HG02571 (cell line): ENCODE measurements around the gene GUCY2C.

ENCODE experiments used
- ATAC-seq: cut with Tn5 transposase; IDR thresholded peaks from one replicate; pipeline ENCODE4 v1.9.1; 2021; ENCODE audit warnings: mild to moderate bottlenecking, moderate library complexity; ENCODE audit not compliant: unreplicated experiment

The GUCY2C gene

DNA sequence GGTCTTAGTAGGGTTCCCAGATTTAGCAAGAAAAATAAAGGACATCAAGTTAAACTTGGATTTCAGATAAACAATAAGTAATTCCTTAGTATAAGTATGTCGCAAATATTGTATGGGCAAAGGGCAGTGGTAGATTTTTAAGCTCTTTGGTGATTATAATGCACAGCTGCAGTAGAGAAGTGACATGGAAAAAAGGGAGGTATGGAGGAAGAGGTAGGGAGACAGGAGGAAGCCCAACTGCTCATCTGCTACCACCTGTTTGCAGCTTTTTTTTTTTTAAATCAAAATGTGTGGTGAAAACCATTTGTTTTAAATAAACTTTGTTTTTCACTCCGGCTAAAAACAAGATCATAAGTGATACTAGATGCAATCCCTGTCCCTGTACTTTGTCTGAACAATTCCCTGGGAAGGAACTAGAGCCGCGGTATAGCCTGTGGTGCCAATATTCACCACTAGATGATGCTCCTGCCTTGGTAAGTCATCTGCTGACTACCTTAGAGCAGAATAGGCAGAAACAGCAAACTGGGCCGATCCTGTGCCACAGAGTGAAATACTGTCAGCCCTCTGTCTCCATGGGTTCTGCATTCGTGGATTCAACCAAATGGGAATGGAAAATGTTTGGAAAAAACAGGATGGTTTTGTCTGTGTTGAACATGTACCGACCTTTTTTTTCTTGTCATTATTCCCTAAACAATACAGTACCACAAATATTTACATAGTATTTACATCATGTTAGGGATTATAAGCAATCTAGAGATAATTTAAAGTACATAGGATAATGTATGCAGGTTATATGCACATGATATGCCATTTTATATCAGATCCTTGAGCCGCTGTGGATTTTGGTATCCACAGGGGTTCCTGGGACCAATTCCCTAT lies 66.3 kb downstream of the GUCY2C start:
- ATAC-seq = peak; percentile 99

DNA sequence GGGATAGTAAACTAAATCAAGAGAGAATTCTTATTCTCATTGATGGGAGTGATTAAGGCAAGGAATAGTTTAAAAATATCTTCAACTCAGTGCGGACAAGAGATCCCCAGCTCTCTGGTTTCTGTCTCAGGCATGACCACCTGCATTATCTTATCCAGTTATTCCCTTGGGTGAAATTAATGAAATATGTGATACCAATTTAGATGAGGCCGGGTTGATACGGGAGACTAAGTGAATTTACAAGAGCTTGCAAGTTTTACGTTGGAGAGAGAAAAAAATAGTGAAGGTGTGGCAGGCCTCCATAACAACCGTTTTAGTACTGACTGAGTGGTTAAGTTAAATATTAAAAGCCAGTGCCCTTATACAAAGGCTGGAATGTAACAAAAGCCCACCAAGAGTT lies 67.6 kb downstream of the GUCY2C start:
- ATAC-seq = no peak

DNA sequence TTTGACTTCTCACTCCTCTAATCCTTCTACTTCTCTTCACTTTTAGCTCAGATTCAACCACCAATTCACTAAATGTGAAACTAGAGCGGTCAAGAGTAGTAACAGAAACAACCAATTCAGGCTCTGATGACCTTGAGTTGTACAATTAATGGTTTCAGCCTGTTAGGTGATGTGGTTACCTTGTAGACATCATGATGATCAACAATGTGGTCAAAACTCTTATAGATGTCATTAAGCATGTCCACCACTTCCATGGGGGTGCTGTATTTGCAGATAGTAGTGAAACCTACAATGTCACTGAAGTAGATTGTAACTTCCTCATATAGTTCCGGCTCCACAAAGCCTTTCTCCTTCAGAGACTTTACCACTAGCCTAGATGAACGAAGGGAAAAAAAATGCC lies 74.6 kb downstream of the GUCY2C start:
- no peak for ATAC-seq

DNA sequence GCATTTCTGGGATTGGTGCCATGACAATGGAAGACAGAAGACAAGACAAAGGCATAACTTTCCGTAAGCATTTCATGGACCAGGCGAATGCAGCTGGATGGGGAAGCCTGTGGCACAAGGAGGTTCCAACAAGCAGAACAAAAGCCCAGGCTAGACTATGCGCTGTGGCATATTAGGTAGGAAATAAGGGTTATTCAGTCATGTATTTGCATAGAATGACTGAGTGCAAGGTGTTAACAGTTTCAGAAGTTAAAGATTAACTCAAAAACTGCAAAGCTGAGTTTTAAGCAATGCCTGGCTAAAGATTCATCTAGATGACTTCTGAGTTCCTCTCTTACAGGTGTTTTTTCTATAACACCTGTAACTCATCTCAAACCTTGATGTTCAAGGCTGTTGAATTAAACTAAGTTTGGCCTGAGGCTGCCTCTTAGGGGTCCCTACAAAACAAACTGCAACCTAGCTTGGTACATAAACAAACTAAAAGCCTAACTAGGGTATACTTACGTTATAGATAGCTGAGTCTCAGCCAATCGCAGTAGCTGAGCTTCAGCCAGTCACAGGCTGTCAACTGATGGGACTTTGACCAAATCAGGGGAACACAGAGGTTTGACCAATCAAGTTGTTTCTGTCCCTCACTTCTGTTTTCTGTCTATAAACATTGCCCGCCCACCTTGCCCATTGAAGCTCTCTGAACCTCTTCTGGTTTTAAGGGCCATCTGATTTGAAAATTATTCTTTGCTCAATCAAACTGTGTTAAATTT lies 76.5 kb downstream of the GUCY2C start:
- no peak for ATAC-seq

DNA sequence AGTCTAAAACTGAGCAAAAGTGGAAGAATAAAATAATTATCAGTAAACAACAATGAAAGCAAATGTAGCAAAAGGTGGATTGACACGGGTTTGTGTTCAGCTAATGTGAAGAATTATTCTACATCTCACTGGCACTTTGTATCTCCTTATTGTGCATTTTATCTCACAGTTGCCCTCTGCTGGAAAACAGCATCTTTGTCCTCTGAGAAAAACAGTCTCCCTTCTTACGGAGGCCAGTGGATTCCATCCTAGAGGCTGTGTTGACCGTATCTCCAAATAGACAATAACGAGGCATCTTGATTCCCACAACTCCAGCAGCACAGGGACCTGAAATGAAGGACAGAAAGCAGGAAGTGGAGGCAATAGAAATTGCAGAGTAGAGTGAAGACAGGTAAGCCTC lies 77.4 kb downstream of the GUCY2C start:
- ATAC-seq = no peak

DNA sequence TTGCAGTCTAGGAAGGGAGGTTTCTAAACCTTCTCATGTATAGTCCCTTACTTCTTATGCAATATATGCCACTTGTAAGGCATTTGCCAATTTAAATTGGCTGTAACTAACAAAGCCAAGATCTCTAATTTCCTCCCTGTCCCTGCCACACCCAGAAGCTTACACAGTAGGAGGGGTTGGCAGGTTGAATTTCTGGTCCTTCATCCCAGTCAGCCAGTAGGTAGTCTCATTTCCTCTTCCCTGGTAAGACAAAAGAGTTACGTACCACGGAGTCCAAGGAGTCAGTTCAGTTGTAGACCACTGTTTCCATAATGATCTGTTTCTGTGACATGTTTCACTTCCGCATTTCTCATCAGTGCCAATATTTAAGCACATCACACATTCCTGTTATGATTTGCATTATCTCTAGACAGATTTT lies 81.7 kb downstream of the GUCY2C start:
- no peak for ATAC-seq

DNA sequence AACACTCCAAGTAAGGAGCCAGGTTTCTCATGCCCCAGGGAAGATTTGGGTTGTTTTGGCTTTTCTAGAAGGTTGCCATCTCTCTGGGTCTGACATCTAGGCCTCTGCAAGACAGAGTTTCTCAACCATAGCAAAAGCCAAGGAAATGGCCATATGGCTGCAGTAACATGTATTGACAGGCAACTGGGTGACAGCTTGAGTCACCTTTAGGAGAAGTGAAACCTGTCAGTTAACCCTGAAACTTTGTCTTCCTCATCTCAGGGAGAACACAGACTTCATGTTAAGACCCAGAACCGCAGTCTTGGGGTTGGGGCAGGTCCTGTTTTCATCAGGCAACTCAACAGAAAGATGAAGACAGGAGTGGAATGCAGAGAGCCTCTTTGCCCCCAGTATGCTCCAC lies 82.7 kb downstream of the GUCY2C start:
- ATAC-seq = peak; percentile 94

DNA sequence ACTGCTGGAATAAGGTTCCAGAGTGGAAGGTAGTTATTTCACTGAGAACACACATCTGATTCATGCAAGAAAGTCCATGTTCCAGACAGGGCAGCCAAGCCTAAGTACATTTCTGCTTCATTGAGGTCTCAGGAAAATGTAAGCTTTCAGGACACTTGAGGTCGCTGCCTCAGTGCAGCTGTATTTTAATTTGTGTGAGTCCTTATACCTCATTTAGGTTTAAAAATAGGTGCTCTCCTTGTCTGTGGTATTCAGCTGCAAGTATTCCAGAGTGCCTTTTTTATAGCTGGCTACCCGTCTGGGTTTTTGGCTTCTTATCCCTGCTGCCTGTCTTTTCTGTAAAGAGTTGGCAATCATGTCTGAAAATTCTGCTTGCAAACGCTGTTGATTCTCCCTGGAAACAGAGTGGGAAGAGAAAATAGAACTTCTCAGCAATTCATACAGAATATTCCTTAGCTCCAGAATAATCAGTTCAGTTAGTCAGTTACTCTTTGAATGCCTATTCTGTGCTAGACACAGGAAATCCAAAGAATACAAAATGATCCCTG lies 83.4 kb downstream of the GUCY2C start:
- ATAC-seq = no peak

DNA sequence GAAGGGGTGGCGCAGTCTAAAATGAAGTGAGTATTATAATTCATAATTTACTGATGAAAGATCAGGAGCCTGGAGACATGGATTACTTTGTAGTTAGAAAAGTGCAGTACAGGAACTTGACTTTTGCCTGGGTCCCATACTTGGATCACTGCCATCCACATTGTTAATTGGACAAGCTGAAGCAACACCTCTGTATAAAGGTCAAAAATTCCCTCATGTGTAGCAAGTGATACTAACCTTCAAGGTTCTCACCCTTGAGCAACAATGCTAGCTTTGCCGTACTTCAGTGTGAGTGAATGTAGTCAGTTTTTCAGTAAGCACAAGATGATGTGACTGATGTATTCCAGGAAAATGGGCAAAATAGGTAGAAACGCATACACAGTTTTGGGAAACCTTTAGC lies 84.1 kb downstream of the GUCY2C start:
- ATAC-seq = no peak

DNA sequence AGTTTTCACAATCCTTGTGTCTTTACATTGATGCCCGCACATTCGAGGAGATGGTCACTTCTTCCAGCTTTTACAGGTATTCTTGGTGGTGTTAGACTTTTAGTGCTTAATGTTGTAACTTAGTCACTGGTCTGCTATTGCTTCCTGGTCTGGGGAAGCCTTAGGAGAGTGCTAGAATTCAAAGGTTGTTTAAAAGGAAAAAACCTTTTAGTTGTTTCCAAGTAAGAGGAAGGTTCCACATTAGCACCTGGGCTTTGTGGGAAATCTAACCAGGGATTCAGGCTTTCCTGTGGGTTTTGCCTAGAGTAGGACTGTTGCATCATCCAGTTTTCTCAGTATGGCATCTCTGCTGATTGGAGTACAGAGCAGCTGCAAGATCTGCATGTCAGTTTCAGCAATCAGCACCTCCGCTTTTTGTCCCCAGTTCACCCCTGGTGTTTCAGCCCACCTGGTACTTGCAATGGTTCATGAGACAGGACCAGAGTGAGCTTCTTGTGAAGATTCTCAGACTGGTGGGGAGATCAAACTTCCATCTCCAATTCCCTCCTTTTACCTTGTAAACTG lies 84.7 kb downstream of the GUCY2C start:
- ATAC-seq = no peak

DNA sequence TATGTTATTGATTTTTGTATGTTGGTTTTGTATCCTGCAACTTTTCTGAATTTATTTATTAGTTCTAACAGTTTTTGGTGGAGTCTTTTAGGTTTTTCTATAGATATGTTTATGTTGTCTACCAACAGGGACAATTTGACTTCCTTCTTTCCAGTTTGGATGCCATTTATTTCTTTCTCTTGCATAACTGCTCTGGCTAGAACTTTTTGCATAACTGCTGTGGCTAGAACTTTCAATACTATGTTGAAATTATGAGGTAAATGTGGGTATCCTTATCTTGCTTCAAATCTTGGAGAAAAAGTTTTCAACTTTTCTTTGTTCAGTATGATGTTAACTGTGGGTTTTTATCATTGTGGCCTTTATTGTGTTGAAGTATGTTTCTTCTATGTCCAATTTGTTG lies 88.8 kb downstream of the GUCY2C start:
- no peak for ATAC-seq

DNA sequence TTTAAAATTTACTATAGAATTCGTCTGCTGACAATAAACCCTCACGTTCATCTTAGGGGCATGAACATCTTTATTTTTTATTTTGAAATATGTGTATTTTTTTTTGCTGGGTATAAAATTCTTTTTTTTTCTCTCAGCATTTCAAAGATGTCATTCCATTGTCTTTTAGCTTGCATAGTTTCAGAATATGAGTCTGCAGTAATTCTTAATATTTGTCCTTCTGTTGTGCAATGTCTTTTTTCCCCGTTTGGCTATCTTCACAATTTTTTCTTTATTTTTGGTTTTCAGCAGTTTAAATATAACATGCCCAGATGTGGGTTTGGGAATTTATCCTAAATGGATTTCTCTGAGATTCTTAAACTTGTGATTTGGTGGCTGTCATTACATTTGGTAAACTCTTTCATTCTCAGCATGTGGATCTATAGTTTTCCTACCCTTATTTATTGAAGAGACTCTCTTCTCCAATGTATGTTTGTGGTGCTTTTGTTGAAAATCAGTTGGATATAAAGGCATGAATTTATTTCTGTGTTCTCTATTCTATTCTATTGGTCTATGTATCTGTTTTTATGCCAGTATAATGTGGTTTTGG lies 90.9 kb downstream of the GUCY2C start:
- ATAC-seq = no peak

DNA sequence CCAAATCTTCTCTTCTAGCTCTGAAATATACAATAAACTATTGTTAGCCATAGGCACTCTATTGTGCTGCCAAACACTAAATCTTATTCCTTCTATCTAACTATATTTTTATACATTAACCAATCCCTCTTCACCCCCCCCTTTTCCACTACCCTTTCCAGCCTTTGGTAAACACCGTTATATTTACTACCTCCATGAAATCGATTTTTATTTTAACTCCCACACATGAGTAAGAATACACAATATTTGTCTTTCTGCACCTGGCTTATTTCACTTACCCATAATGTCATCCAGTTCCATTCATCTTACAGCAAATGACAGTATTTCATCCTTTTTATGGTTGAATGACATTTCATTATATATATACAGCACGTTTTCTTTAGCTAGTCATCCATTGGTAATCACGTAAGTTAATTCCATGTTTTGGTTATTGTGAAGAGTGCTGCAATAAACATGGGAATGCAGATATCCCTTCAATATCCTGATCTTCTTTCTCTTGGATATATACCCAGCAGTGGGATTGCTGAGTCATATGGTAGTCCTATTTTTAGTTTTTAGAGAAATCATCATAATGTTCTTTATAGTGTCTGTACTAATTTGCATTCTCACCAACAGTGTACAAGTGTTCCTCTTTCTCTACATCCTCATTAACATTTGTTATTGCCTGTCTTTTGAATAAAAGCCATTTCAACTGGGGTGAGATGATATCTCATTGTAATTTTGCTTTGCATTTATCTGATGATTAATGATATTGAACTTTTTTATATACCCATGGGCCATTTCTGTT lies 94.5 kb downstream of the GUCY2C start:
- ATAC-seq = no peak

DNA sequence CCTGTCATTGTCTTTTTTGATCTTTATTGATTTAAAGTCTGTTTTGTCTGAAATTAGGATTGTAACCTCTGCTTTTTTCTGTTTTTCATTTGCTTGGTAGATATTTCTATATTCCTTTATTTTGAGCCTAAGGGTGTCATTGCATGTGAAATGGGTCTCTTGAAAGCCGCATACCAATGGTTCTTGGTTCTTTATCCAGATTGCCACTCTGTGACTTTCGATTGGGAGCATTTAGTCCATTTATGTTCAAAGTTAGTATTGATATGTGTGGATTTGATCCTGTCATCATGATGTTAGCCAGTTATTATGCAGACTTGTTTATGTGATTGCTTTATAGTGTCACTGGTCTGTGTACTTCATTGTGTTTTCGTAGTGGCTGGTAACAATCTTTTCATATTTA lies 98.9 kb downstream of the GUCY2C start:
- ATAC-seq = no peak

DNA sequence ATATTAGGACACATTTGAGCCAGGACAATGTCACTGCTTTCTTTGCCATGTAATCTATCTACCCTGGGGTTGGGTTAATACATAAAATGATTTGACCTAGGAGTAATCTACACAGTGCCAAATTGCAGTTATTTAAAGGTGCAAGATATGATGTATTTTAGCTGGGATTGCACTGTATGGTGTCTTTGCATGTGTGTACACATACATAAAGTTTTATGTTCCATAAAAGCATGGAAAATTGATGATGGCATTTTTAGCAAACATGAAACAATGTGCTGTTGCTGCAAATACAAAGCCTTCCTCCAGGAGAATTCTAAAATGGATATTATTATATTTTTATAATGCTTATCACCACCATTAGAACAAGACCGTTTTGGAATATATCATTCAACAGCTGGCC lies 104.7 kb downstream of the GUCY2C start:
- no peak for ATAC-seq

DNA sequence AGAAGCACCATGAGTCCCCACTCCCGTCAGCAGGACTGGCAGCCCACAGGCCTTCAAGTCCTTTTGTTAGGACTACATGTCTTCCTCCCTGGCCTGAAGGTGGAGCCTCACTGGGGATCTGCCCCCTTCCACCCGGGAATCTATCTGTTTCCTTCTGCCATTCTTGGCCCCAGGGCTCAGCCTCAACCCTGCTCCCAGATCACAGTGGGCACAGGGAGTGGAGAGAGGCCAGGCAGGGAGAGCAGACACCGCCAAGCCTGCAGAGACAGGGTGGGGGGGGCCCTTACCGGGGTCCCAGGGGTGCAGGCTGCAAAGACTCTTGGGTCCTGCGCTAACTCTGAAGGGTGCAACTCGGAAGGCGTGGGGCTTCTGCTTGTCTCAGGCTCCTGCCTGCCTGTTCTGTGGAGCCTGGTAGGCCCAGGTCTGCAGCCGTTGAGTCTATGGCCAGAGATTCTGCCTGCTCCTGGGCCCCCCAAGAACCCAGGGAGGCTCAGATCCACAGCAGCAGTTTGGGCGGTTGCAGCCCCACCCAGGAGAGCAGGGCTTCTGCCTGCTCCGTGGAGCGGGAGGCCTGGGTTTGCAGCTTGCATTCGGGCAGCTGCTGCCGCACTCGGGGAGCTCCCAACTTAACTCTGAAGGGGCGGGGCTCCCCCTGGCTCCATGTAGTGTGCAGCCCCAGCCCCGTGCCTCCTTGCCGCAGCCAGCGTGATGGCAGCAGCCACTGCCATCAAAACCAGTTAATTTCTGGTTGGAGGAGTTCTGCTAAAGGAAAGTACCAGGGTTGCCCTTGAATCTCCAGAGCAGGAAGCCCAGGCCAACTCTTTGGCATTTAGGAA lies 107.0 kb downstream of the GUCY2C start:
- ATAC-seq = no peak

DNA sequence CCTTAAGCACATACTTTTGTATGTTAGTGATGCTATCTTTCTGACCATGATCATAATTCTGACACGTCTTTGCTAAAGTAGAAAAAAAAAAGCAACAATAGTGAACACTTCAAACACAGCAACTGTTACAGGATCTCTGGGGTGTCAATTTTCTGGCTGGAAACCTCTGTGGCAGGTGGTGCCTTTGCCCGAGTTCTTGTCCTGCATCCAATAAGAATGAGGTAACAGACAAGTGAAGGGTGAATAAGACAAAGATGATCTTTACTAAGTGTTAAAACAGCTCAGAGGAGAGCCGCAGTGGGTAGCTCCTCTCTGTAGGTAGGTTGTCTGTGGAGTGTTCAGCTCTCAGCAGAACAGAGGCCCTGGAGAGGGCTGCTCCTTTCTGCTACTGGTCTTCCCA lies 107.8 kb downstream of the GUCY2C start:
- no peak for ATAC-seq

DNA sequence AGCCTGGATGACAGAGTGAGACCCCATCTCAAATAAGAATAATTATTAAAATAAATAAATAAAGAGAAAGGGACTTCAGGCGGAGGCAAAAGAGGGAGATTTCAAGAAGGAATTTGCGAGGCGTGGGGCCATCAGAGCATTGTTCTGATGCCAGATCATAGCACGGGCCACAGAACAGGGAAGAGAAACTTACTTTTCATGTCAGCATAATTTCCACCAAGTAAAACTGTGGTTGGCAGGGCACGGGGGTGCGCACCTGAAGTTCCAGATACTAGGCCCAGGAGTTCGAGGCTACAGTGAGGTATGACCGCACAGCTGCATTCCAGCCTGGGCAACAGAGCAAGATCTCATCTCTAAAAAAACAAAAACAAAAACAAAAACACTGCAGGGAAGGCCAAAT lies 117.8 kb downstream of the GUCY2C start:
- no peak for ATAC-seq

DNA sequence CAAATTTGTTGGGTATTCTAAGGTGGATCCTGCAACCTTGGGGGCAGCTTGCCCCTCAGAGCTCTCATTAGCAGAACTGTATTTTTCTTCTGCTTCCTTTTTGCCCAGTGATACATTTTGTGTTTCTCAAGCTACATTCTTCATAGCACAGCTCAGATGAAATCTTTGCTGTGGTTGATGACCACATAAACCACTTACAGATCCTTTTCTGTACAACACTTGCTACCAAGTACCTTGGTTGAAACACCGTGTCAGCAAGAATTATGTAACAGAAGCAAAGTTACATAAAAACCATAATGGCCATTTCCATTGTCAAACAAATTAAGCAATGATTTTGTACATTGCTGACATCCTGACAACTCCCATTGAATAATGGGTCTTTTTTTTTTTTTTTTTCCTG lies 119.1 kb downstream of the GUCY2C start:
- ATAC-seq = no peak

DNA sequence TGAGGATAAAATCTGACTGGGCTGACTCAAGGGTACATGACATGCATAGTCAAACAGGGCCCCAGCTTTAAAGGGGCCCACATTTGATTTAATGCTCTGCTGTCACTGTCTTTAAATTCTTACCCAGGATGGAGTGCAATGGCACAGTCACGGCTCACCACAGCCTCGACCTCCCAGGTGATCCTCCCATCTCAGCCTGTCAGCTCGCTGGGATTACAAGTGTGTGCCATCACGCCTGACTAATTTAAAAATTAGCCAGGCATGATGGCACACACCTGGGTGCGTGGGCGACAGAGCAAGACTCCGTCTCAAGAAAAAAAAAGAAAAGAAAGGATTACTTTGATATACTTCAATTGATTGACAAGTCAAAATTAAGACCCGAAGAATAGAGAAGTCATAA lies 119.5 kb downstream of the GUCY2C start:
- ATAC-seq = no peak
